Endothelial cell of umbilical vein (primary cell): ENCODE measurements around the gene INKA1. TPM values are rescaled to one million over a fixed set of nuclear protein-coding genes. Genes with fewer than 3 reads are reported as not detected.
"Not testable (repeated sequence)": the region's sequence is repeated elsewhere in the genome, so short reads cannot be mapped to it uniquely, and the experiment has no call there.

Source experiments
- BruUV-seq: library from RNA; stranded (reverse); fragments of 400-500 nt; replicated peaks from 2 replicates; lab custom pipeline; 2021; lab: Mats Ljungman, UMichigan
- CTCF ChIA-PET: fragments of 300-600, 350-600 bp; sonication (Branson Sonifier 250); formaldehyde crosslinking; loops from one replicate; lab custom pipeline; 2021; ENCODE audit warnings: antibody characterized with exemption, inconsistent platforms; lab: Charles Lee
- POLR2A ChIA-PET: fragments of 300-600, 350-600 bp; sonication (Branson Sonifier 250); formaldehyde crosslinking; loops from one replicate; lab custom pipeline; 2021; ENCODE audit warnings: antibody characterized with exemption, inconsistent platforms; lab: Charles Lee
- DNase-seq: peaks from one replicate; pipeline ENCODE4 v3.0.0-alpha.2; 2011; ENCODE audit warnings: low read depth, low spot score
- FAIRE-seq: peaks from 2 replicates; lab custom pipeline; 2011; peaks lifted over from hg19 to GRCh38; lab: Jason Lieb, UNC
- H2AFZ ChIP-seq: 2 replicates; pipeline ENCODE4 v1.6.0; 2012; ENCODE audit warnings: low read depth, low read length, control low read depth, inconsistent platforms
- H3K27ac ChIP-seq: 2 replicates; pipeline ENCODE4 v1.5.1; 2011; ENCODE audit warnings: low read depth, mild to moderate bottlenecking, control low read depth, low read length, moderate library complexity; ENCODE audit not compliant: insufficient read depth
- H3K27me3 ChIP-seq, 2 experiments: 2 replicates each; pipeline versions ENCODE4 v1.6.0 to v1.6.1; 2011; ENCODE audit warnings: low read length in 2 of 2, mixed read lengths in 1 of 2; ENCODE audit not compliant: control insufficient read depth in 2 of 2, insufficient read depth in 2 of 2
- H3K36me3 ChIP-seq, 2 experiments: 2 replicates in 1 of 2; 3 replicates in 1 of 2; pipeline ENCODE4 v1.5.1; 2011; ENCODE audit warnings: low read length in 2 of 2, mild to moderate bottlenecking in 1 of 2, moderate library complexity in 1 of 2; ENCODE audit not compliant: control insufficient read depth in 2 of 2, insufficient read depth in 2 of 2; ENCODE audit errors: extremely low read depth in 1 of 2
- H3K4me1 ChIP-seq: 3 replicates; pipeline ENCODE4 v1.5.1; 2011; ENCODE audit warnings: mild to moderate bottlenecking, low read length; ENCODE audit not compliant: control insufficient read depth, insufficient read depth; ENCODE audit errors: extremely low read depth
- H3K4me2 ChIP-seq: 2 replicates; pipeline ENCODE4 v1.6.1; 2011; ENCODE audit warnings: low read length, control low read depth, mixed read lengths; ENCODE audit not compliant: insufficient read depth
- H3K4me3 ChIP-seq, 3 experiments: fragments of 200-600 bp in 1 of 3; sonication (generic), shearing (Covaris generic) in 1 of 3; replicated peaks in 1 of 3; 2 replicates each; pipeline ENCODE4 v1.5.1; 2011 to 2016; ENCODE audit warnings: control low read depth in 3 of 3, low read length in 3 of 3, mild to moderate bottlenecking in 2 of 3, inconsistent platforms in 1 of 3, low read depth in 1 of 3, moderate library complexity in 1 of 3; ENCODE audit not compliant: insufficient read depth in 1 of 3
- H3K79me2 ChIP-seq: 2 replicates; pipeline ENCODE4 v1.6.0; 2012; ENCODE audit warnings: low read length, inconsistent platforms; ENCODE audit not compliant: control insufficient read depth, insufficient read depth
- H3K9ac ChIP-seq: replicated peaks from 2 replicates; pipeline ENCODE3; 2011; ENCODE audit warnings: low read length, control low read depth; ENCODE audit not compliant: insufficient read depth; ENCODE audit errors: extremely low read depth
- H3K9me1 ChIP-seq: replicated peaks from 3 replicates; pipeline ENCODE4 v1.6.0; 2011; ENCODE audit warnings: mild to moderate bottlenecking, low read length; ENCODE audit not compliant: control insufficient read depth, insufficient read depth; ENCODE audit errors: extremely low read depth
- H3K9me3 ChIP-seq: replicated peaks from 2 replicates; pipeline ENCODE4 v1.5.1; 2012; ENCODE audit warnings: low read length, inconsistent platforms; ENCODE audit not compliant: control insufficient read depth, insufficient read depth
- H4K20me1 ChIP-seq: replicated peaks from 2 replicates; pipeline ENCODE3; 2011; ENCODE audit warnings: mild to moderate bottlenecking, low read length; ENCODE audit not compliant: control insufficient read depth, insufficient read depth; ENCODE audit errors: extremely low read depth
- EZH2 ChIP-seq: IDR thresholded peaks from 2 replicates; pipeline ENCODE4 v1.6.1; 2012; ENCODE audit warnings: borderline replicate concordance, low read depth, mild to moderate bottlenecking, moderate library complexity, low read length, inconsistent platforms; ENCODE audit not compliant: severe bottlenecking
- FOS ChIP-seq: IDR thresholded peaks from 2 replicates; pipeline ENCODE4 v1.6.1; 2011; ENCODE audit warnings: mild to moderate bottlenecking, low read length, moderate library complexity, borderline replicate concordance; ENCODE audit not compliant: insufficient read depth
- GATA2 ChIP-seq: IDR thresholded peaks from 2 replicates; pipeline ENCODE4 v1.7.0; 2011; ENCODE audit warnings: low read depth, mild to moderate bottlenecking, moderate library complexity, mixed read lengths, low read length; ENCODE audit not compliant: insufficient read length, insufficient read depth
- JUN ChIP-seq: IDR thresholded peaks from 2 replicates; pipeline ENCODE4 v1.6.1; 2011; ENCODE audit warnings: borderline replicate concordance, low read depth; ENCODE audit not compliant: insufficient read length, insufficient read depth
- MYC ChIP-seq: IDR thresholded peaks from one replicate; pipeline ENCODE4 v1.6.1; 2011; ENCODE audit warnings: mild to moderate bottlenecking, low read depth, low read length
- POLR2A ChIP-seq: IDR thresholded peaks from 2 replicates; pipeline ENCODE4 v1.6.1; 2012; ENCODE audit warnings: low read depth, mild to moderate bottlenecking, control low read depth, low read length
- POLR2AphosphoS5 ChIP-seq: IDR thresholded peaks from 2 replicates; pipeline ENCODE4 v1.6.1; 2012; ENCODE audit warnings: low read depth, mild to moderate bottlenecking, control low read depth, low read length, moderate library complexity; ENCODE audit not compliant: insufficient read depth
- dilution Hi-C: fragments of 300-500 bp; cut with MboI; formaldehyde crosslinking; loops from one replicate; pipeline ENCODE4 v1.15.0; 2019; ENCODE audit warnings: low sequenced_read_pairs; ENCODE audit not compliant: extremely low pct_ligation_motif_present
- intact Hi-C: fragments of 100-400 bp; cut with micrococcal nuclease; formaldehyde crosslinking; loops from one replicate; pipeline ENCODE4 v1.10.0; 2022
- polyA plus RNA-seq, 4 experiments: library from polyadenylated mRNA; depleted of rRNA in 3 of 4; stranded (reverse) in 3 of 4; unstranded in 1 of 4; fragments of >200 nt; gene quantifications; 2 replicates each; pipeline versions ENCODE4 v1.2.1 to v1.2.3, GENCODE V29; 2011 to 2012; ENCODE audit warnings: missing spikeins in 1 of 4
- total RNA-seq: library from RNA; stranded (reverse); gene quantifications from 2 replicates; pipeline ENCODE4 v1.2.3, GENCODE V29; 2021
- TF ChIP-seq, protein P1 (sequence below): IDR thresholded peaks from 2 replicates; pipeline ENCODE4 v1.6.1; 2011; ENCODE audit not compliant: insufficient read depth, insufficient read length
- TF ChIP-seq, protein P2 (sequence below), 2 donors: IDR thresholded peaks; 1 replicate in 1 of 2; 2 replicates in 1 of 2; pipeline ENCODE4 v1.5.1; 2011; ENCODE audit warnings: low read length in 2 of 2, mild to moderate bottlenecking in 2 of 2, moderate library complexity in 2 of 2, control low read depth in 1 of 2, inconsistent platforms in 1 of 2, low read depth in 1 of 2; ENCODE audit not compliant: insufficient read depth in 1 of 2; ENCODE audit errors: extremely low read depth in 1 of 2

The INKA1 gene
- total and polyA plus RNA-seq, 2 donors (not counting 3 experiments of a cell fraction or from before 2014, with no cell fraction given), result 24.0 to 37.8 TPM

GRCh38 chr3:49776101-49776500 is 27.0 kb upstream of the INKA1 start:
- FAIRE-seq, H3K9me3 ChIP-seq, BruUV-seq, H3K27me3 ChIP-seq, POLR2A ChIA-PET, H2AFZ ChIP-seq, H3K36me3 ChIP-seq, H3K27ac ChIP-seq, intact Hi-C loops, H3K4me2 ChIP-seq, DNase-seq, H3K9me1 ChIP-seq, H3K4me3 ChIP-seq, H3K9ac ChIP-seq, H4K20me1 ChIP-seq, H3K4me1 ChIP-seq, dilution Hi-C loops: not testable (repeated sequence)
- CTCF ChIA-PET, result interaction anchor here (1.0 to 1.1 kb wide), 2 partner anchors 31 to 63 kb away, joined by 3 to 4 read pairs; no protein-coding TSS in a partner anchor
- peaks cover 74% of the 10 kb centered on the region for H3K79me2 ChIP-seq

DNA sequence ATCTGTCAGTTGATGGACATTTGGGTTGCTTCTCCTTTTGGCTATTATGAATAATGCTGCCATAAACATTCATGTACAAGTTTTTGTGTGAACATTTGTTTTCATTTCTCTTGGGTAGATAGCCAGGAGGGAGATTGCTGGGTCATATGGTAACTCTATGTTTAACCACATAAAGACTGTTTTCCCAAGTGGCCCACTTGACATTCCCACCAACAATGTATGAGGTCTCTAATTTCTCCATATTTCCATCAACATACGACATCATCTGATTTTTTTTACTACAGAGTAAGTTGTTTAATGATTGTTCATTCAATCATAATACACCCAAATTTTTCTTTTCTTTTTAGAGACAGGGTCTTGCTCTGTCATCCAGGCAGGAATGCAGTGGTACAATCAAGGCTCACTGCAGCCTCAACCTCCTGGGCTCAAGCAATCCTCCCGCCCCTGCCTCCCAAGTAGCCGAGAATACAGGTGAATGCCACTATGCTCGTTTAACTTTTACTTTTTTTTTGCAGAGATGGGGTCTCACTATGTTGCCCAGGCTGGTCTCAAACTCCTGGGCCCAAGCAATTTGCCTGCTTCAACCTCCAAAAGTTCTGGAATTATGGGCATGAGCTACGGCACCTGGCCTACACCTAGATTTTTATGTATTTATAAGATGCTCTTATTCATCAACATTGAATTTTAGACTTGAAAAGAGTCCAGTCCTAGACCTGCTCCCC is 23.5 kb upstream of the INKA1 start:
- no peak overlapping the region for H3K4me2 ChIP-seq
- DNase-seq, result no peak
- TF ChIP-seq, protein P1, sequence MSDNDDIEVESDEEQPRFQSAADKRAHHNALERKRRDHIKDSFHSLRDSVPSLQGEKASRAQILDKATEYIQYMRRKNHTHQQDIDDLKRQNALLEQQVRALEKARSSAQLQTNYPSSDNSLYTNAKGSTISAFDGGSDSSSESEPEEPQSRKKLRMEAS, result no peak
- TF ChIP-seq GATA2, result no peak
- TF ChIP-seq MYC, result no peak
- TF ChIP-seq EZH2, result no peak
- no peak for TF ChIP-seq JUN
- no peak for TF ChIP-seq POLR2A
- TF ChIP-seq, protein P2, sequence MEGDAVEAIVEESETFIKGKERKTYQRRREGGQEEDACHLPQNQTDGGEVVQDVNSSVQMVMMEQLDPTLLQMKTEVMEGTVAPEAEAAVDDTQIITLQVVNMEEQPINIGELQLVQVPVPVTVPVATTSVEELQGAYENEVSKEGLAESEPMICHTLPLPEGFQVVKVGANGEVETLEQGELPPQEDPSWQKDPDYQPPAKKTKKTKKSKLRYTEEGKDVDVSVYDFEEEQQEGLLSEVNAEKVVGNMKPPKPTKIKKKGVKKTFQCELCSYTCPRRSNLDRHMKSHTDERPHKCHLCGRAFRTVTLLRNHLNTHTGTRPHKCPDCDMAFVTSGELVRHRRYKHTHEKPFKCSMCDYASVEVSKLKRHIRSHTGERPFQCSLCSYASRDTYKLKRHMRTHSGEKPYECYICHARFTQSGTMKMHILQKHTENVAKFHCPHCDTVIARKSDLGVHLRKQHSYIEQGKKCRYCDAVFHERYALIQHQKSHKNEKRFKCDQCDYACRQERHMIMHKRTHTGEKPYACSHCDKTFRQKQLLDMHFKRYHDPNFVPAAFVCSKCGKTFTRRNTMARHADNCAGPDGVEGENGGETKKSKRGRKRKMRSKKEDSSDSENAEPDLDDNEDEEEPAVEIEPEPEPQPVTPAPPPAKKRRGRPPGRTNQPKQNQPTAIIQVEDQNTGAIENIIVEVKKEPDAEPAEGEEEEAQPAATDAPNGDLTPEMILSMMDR (IDR thresholded peaks at IDR 0.05; ENCODE audit: extremely low read depth in 1 of 2, insufficient read depth in 1 of 2, low read depth in 1 of 2, low read length in 2 of 2), result no peak
- TF ChIP-seq FOS, result no peak
- no peak for TF ChIP-seq POLR2AphosphoS5
- H3K36me3 ChIP-seq, result peaks cover 2 to 12% of the 10 kb centered on the region in 2 experiments
- ChIA-PET CTCF (interaction anchor here (1.2 to 1.7 kb wide), 2 partner anchors 23 to 60 kb away, joined by 4 to 6 read pairs; partner anchors contain the start of gene INKA1), POLR2A (no interaction called here)
- intact Hi-C loops (no loop called here), dilution Hi-C loops (no loop called here)
- H3K9me3 ChIP-seq, result no peaks in the 10 kb centered on the region
- no TSS peak for BruUV-seq
- no peak for FAIRE-seq
- H2AFZ ChIP-seq, result no peak overlapping the region
- peaks cover 4% of the 10 kb centered on the region for H4K20me1 ChIP-seq
- no peaks in the 10 kb centered on the region for H3K9me1 ChIP-seq
- peaks cover 2% of the 10 kb centered on the region for H3K4me1 ChIP-seq
- no peaks in the 10 kb centered on the region for H3K27me3 ChIP-seq
- H3K9ac ChIP-seq, result no peak overlapping the region
- peaks cover 77% of the 10 kb centered on the region for H3K79me2 ChIP-seq
- no peak overlapping the region for H3K27ac ChIP-seq
- H3K4me3 ChIP-seq, result no peak overlapping the region
